HG03460 (cell line): ENCODE measurements around the gene OSM.

Experiments
- ATAC-seq: cut with Tn5 transposase; IDR thresholded peaks from one replicate; pipeline ENCODE4 v1.9.1; 2021; ENCODE audit not compliant: unreplicated experiment

Gene OSM

GRCh38 chr22:30266445-30267381 is at the start of gene OSM:
Gene OSM, minus strand, starts transcription at chr22:30266851. Its CDS starts 52 bp downstream, at chr22:30266799.
- no peak for ATAC-seq

GRCh38 chr22:30315962-30316576 is 49.4 kb upstream of the OSM start:
- no peak for ATAC-seq

GRCh38 chr22:30314915-30315314 is 48.3 kb upstream of the OSM start:
- ATAC-seq = no peak

GRCh38 chr22:30313527-30314363 is 47.1 kb upstream of the OSM start:
- ATAC-seq = no peak

GRCh38 chr22:30312053-30312452 is 45.4 kb upstream of the OSM start:
- no peak for ATAC-seq

GRCh38 chr22:30310881-30311771 is 44.5 kb upstream of the OSM start:
- ATAC-seq = no peak

- no peak for ATAC-seq
Measured at GRCh38 chr22:30309951-30310741, 43.5 kb upstream of the OSM start.

- peak; percentile 34 for ATAC-seq
Measured at GRCh38 chr22:30308518-30309230, 42.0 kb upstream of the OSM start.

DNA sequence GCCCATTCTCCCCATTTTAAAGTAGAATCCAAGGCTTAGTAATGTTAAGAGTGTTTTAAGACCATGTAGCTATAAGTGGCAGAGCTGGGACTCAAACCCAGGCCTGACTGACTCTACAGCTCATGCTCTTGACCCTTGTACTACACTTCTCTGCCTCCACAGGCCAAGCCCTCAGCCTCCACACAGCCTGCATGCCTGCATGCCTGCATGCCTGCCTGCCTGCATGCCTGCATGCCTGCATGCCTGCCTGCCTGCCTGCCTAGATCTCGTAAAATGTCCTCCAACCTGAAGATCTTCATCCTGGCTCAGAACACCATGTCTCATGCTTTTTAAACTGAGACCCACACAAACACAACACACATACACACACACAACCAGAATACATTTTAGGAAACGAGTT is 41.4 kb upstream of the OSM start:
- no peak for ATAC-seq

DNA sequence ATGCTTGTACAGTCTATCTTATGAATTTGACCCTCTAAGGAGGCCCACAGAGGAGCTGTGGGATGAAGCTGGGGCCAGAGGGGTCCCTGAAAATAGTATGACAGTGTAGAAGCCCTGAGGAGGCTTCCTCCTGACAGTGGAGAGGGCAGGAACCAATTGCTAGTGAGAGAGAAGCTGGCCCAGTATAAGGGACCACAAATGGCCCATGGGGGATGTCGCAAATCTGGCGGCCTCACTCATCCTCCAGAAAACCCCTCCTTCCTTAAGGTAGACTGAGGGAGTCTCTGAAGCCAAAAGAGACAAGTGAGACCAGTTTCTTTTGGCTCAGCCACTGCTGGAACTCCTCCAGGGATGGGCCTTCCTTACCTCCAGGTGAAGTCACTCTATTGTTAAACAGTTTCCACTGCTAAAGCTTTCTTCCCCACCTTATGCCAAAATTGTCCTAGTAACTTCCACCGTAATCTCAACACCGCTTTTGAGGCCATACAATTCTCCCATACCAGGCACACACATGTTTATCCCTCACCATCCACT is 40.5 kb upstream of the OSM start:
- no peak for ATAC-seq

DNA sequence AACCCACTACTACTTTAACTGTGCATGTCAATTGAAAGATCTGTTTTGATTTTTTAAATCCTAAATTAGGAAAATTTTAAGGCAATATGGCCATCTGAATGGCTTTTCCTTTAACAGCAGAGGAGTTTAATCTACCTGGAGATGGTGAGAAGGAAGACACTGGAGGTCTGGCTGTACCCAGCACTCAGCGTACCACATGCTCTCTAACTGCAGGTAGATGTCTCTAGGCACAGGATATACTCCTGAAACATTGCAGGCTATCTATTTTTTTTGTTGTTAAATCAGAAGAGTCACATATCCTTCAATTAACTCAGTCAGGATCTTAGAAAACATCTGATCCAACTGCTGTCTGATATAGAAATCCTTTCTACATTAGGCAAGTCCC is 40.0 kb upstream of the OSM start:
- ATAC-seq = no peak

- no peak for ATAC-seq
Measured at GRCh38 chr22:30305906-30306626, 39.4 kb upstream of the OSM start.

DNA sequence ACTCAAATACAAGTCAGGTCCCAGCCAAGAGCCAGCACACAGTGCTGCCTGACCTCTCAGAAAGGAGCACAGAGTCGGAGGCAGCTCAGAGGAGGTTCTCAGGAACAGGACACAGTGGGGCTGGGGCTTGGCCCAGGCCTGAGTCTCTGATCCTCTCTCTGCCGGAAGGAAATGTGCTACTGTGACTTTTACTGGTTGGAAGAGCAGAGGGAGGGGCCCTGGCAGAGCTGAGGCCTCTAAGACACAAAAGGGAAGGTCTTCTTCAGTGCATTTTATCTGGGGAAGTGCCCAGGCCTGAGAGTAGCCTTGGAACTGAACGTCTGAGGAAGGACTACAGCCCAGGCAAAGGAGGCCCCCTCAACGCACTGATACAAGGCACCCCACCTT is 38.9 kb upstream of the OSM start:
- no peak for ATAC-seq

GRCh38 chr22:30304495-30305244 is 38.0 kb upstream of the OSM start:
- ATAC-seq = no peak

GRCh38 chr22:30302810-30303138 is 36.1 kb upstream of the OSM start:
- no peak for ATAC-seq

- no peak for ATAC-seq
Measured at GRCh38 chr22:30301995-30302809, 35.6 kb upstream of the OSM start.

GRCh38 chr22:30299322-30299721 is 32.7 kb upstream of the OSM start:
- ATAC-seq = no peak
